CD4-positive, CD25-positive, alpha-beta regulatory T cell (primary cell): ENCODE data around the gene REPIN1. TPM values are rescaled to one million over a fixed set of nuclear protein-coding genes. Genes with fewer than 3 reads are reported as not detected.

Experiments
- ATAC-seq, 2 donors: fragments of 150-1000 bp; cut with Tn5 transposase; one replicate each; pipeline ENCODE4 v1.10.0; 2021; ENCODE audit warnings: low read depth in 2 of 2, moderate number of reproducible peaks in 2 of 2, moderate library complexity in 1 of 2
- DNase-seq, 3 donors: peaks; one replicate each; pipeline versions ENCODE4 v3.0.0 to v3.0.0-alpha.2; 2012 to 2022; ENCODE audit warnings: mixed read lengths in 1 of 3
- H3K27ac ChIP-seq: one replicate; pipeline ENCODE4 v1.7.0; 2013; ENCODE audit warnings: mild to moderate bottlenecking, low read length; ENCODE audit not compliant: insufficient read depth, poor library complexity, severe bottlenecking
- H3K27me3 ChIP-seq: one replicate; pipeline ENCODE4 v1.7.0; 2013; ENCODE audit warnings: low read length; ENCODE audit not compliant: control insufficient read depth, insufficient read depth
- H3K36me3 ChIP-seq: one replicate; pipeline ENCODE4 v1.7.0; 2013; ENCODE audit warnings: mild to moderate bottlenecking, low read length, moderate library complexity; ENCODE audit not compliant: control insufficient read depth, insufficient read depth
- H3K4me1 ChIP-seq: 2 replicates; pipeline ENCODE4 v1.7.0; 2013; ENCODE audit warnings: mild to moderate bottlenecking, low read length; ENCODE audit not compliant: insufficient read depth, control insufficient read depth, poor library complexity, severe bottlenecking
- H3K4me3 ChIP-seq: one replicate; pipeline ENCODE4 v1.7.0; 2013; ENCODE audit warnings: low read depth, mild to moderate bottlenecking, low read length, moderate library complexity
- H3K9me3 ChIP-seq, 2 experiments: 1 replicate in 1 of 2; 2 replicates in 1 of 2; pipeline ENCODE4 v1.7.0; 2013; ENCODE audit warnings: low read length in 2 of 2, mild to moderate bottlenecking in 1 of 2, moderate library complexity in 1 of 2; ENCODE audit not compliant: control insufficient read depth in 2 of 2
- H3K27ac Mint-ChIP-seq, 3 donors: one replicate each; pipeline ENCODE4 v1.8.0; 2020 to 2022; ENCODE audit warnings: mild to moderate bottlenecking in 3 of 3, mixed read lengths in 3 of 3, moderate library complexity in 2 of 3
- H3K27me3 Mint-ChIP-seq: one replicate; pipeline ENCODE4 v1.8.0; 2022; ENCODE audit warnings: mild to moderate bottlenecking, mixed read lengths
- H3K36me3 Mint-ChIP-seq: one replicate; pipeline ENCODE4 v1.8.0; 2020; ENCODE audit warnings: mixed read lengths
- H3K4me1 Mint-ChIP-seq, 4 donors: one replicate each; pipeline ENCODE4 v1.8.0; 2020 to 2022; ENCODE audit warnings: mixed read lengths in 4 of 4, mild to moderate bottlenecking in 1 of 4
- H3K4me3 Mint-ChIP-seq, 4 donors: one replicate each; pipeline ENCODE4 v1.8.0; 2020 to 2022; ENCODE audit warnings: mild to moderate bottlenecking in 4 of 4, mixed read lengths in 4 of 4, moderate library complexity in 3 of 4
- H3K9me3 Mint-ChIP-seq, 7 donors: one replicate each; pipeline ENCODE4 v1.8.0; 2020 to 2022; ENCODE audit warnings: mixed read lengths in 7 of 7, mild to moderate bottlenecking in 3 of 7, moderate library complexity in 2 of 7
- polyA plus RNA-seq, 4 donors: library from polyadenylated mRNA; unstranded; fragments of 300-500 nt; fragmentation: Illumina TruSeq; gene quantifications; one replicate each; pipeline ENCODE4 v1.2.3, GENCODE V29; 2021
- total RNA-seq: library from RNA; stranded (reverse); gene quantifications from one replicate; pipeline ENCODE4 v1.2.3, GENCODE V29; 2022

Gene REPIN1
- total and polyA plus RNA-seq, 5 donors from 2014 or later = 22.5 to 40.3 (median 29.7) TPM

GRCh38 chr7:150412518-150413488, 44.2 kb downstream of the REPIN1 start:
- peak overlapping the region in 1 of 3 donors; percentile 68 for H3K27ac Mint-ChIP-seq
- H3K27me3 Mint-ChIP-seq = no peaks in the 10 kb centered on the region
- H3K36me3 ChIP-seq = peaks cover 20% of the 10 kb centered on the region
- no peaks in the 10 kb centered on the region for H3K9me3 ChIP-seq
- DNase-seq (no peak), ATAC-seq (no peak)
- peaks cover 20% of the 10 kb centered on the region for H3K36me3 Mint-ChIP-seq
- no peak overlapping the region for H3K4me3 Mint-ChIP-seq
- peaks cover 0 to 2% (median 0%) of the 10 kb centered on the region in 7 donors for H3K9me3 Mint-ChIP-seq
- H3K4me1 ChIP-seq = no peaks in the 10 kb centered on the region
- H3K27ac ChIP-seq = no peak overlapping the region
- no peaks in the 10 kb centered on the region for H3K27me3 ChIP-seq
- H3K4me3 ChIP-seq = no peak overlapping the region
- peaks cover 0 to 14% (median 7%) of the 10 kb centered on the region in 4 donors for H3K4me1 Mint-ChIP-seq

- no peak for ATAC-seq
- Mint-ChIP-seq H3K27me3 (no peaks in the 10 kb centered on the region), H3K4me3 (no peak overlapping the region), H3K4me1 (peaks cover 0 to 10% (median 5%) of the 10 kb centered on the region in 4 donors), H3K9me3 (peaks cover 0 to 2% (median 0%) of the 10 kb centered on the region in 7 donors), H3K27ac (no peak overlapping the region), H3K36me3 (peaks cover 17% of the 10 kb centered on the region)
- Histone ChIP-seq H3K27ac (no peak overlapping the region), H3K27me3 (no peaks in the 10 kb centered on the region), H3K4me3 (no peak overlapping the region), H3K9me3 (no peaks in the 10 kb centered on the region), H3K4me1 (no peaks in the 10 kb centered on the region), H3K36me3 (peaks cover 19% of the 10 kb centered on the region)
- no peak for DNase-seq
Measured at GRCh38 chr7:150413640-150414081, 45.0 kb downstream of the REPIN1 start.

GRCh38 chr7:150415161-150416153, 46.8 kb downstream of the REPIN1 start:
- DNase-seq (no peak), ATAC-seq (no peak)
- Mint-ChIP-seq H3K4me3 (peak overlapping the region in 1 of 4 donors; percentile 19), H3K27ac (peak overlapping the region in 1 of 3 donors; percentile 26), H3K4me1 (peaks cover 0 to 6% (median 0%) of the 10 kb centered on the region in 4 donors), H3K9me3 (peaks cover 0 to 2% (median 0%) of the 10 kb centered on the region in 7 donors), H3K36me3 (peaks cover 12% of the 10 kb centered on the region), H3K27me3 (no peaks in the 10 kb centered on the region)
- Histone ChIP-seq H3K4me1 (no peaks in the 10 kb centered on the region), H3K36me3 (peaks cover 4% of the 10 kb centered on the region), H3K9me3 (no peaks in the 10 kb centered on the region), H3K27me3 (no peaks in the 10 kb centered on the region), H3K4me3 (no peak overlapping the region), H3K27ac (no peak overlapping the region)

GRCh38 chr7:150417239-150417638, 48.6 kb downstream of the REPIN1 start:
- no peaks in the 10 kb centered on the region for H3K36me3 Mint-ChIP-seq
- no peaks in the 10 kb centered on the region for H3K27me3 ChIP-seq
- H3K4me1 Mint-ChIP-seq = peaks cover 4 to 11% (median 7%) of the 10 kb centered on the region in 4 donors
- ATAC-seq = no peak
- H3K9me3 Mint-ChIP-seq = peaks cover 0 to 2% (median 0%) of the 10 kb centered on the region in 7 donors
- no peak overlapping the region for H3K4me3 Mint-ChIP-seq
- peaks cover 6% of the 10 kb centered on the region for H3K27me3 Mint-ChIP-seq
- peaks cover 7% of the 10 kb centered on the region for H3K4me1 ChIP-seq
- H3K36me3 ChIP-seq = no peaks in the 10 kb centered on the region
- no peak for DNase-seq
- H3K27ac Mint-ChIP-seq = peak overlapping the region in 1 of 3 donors; percentile 29
- no peaks in the 10 kb centered on the region for H3K9me3 ChIP-seq
- no peak overlapping the region for H3K27ac ChIP-seq
- H3K4me3 ChIP-seq = no peak overlapping the region

GRCh38 chr7:150417863-150418262, 49.2 kb downstream of the REPIN1 start:
- no peak overlapping the region for H3K27ac Mint-ChIP-seq
- H3K36me3 Mint-ChIP-seq = no peaks in the 10 kb centered on the region
- no peak for ATAC-seq
- H3K4me1 Mint-ChIP-seq = peaks cover 4 to 11% (median 7%) of the 10 kb centered on the region in 4 donors
- no peak overlapping the region for H3K4me3 Mint-ChIP-seq
- Histone ChIP-seq H3K27ac (no peak overlapping the region), H3K4me1 (peaks cover 7% of the 10 kb centered on the region), H3K27me3 (no peaks in the 10 kb centered on the region), H3K9me3 (no peaks in the 10 kb centered on the region), H3K4me3 (no peak overlapping the region), H3K36me3 (no peaks in the 10 kb centered on the region)
- H3K27me3 Mint-ChIP-seq = peaks cover 6% of the 10 kb centered on the region
- H3K9me3 Mint-ChIP-seq = peaks cover 0 to 2% (median 0%) of the 10 kb centered on the region in 7 donors
- DNase-seq = no peak

- Mint-ChIP-seq H3K27ac (no peak overlapping the region), H3K4me3 (no peak overlapping the region), H3K36me3 (no peaks in the 10 kb centered on the region), H3K9me3 (peaks cover 0 to 2% (median 0%) of the 10 kb centered on the region in 7 donors), H3K27me3 (peaks cover 6% of the 10 kb centered on the region), H3K4me1 (peaks cover 4 to 8% (median 7%) of the 10 kb centered on the region in 4 donors)
- Histone ChIP-seq H3K27ac (no peak overlapping the region), H3K27me3 (no peaks in the 10 kb centered on the region), H3K36me3 (no peaks in the 10 kb centered on the region), H3K9me3 (no peaks in the 10 kb centered on the region), H3K4me3 (no peak overlapping the region), H3K4me1 (peaks cover 7% of the 10 kb centered on the region)
- DNase-seq (no peak), ATAC-seq (no peak)
Measured at GRCh38 chr7:150420242-150420641, 51.6 kb downstream of the REPIN1 start.

GRCh38 chr7:150420987-150421674, 52.5 kb downstream of the REPIN1 start:
- no peaks in the 10 kb centered on the region for H3K36me3 ChIP-seq
- peak overlapping the region; percentile 42 for H3K4me3 ChIP-seq
- ATAC-seq = peak; percentile 97 to 98
- DNase-seq = peak; percentile 67 to 85 (median 82)
- H3K27me3 ChIP-seq = no peaks in the 10 kb centered on the region
- H3K27me3 Mint-ChIP-seq = peaks cover 6% of the 10 kb centered on the region
- peaks cover 7% of the 10 kb centered on the region for H3K4me1 ChIP-seq
- H3K9me3 ChIP-seq = no peaks in the 10 kb centered on the region
- H3K27ac Mint-ChIP-seq = peak overlapping the region in 2 of 3 donors; percentile 2 to 11
- H3K9me3 Mint-ChIP-seq = peaks cover 0 to 2% (median 0%) of the 10 kb centered on the region in 7 donors
- H3K4me3 Mint-ChIP-seq = peak overlapping the region in 1 of 4 donors; percentile 10
- no peak overlapping the region for H3K27ac ChIP-seq
- no peaks in the 10 kb centered on the region for H3K36me3 Mint-ChIP-seq
- H3K4me1 Mint-ChIP-seq = peaks cover 4 to 8% (median 7%) of the 10 kb centered on the region in 4 donors
